Adrenal gland (tissue), 12 donors: ENCODE data around the gene PEAR1. TPM values are rescaled to one million over a fixed set of nuclear protein-coding genes. Genes with fewer than 3 reads are reported as not detected.
A peak's percentile ranks its signal among the peaks of the same experiment; 100 is the strongest.

Experiments
- DNase-seq, 7 donors: peaks; one replicate each; pipeline ENCODE4 v3.0.0-alpha.2; 2019 to 2020
- H3K27ac ChIP-seq, 5 donors: fragments of 200-600 bp; sonication (generic) in 4 of 5; 1 replicate in 3 of 5; 2 replicates in 2 of 5; pipeline versions ENCODE4 v1.5.1 to v1.8.0; 2016 to 2020; ENCODE audit warnings: mild to moderate bottlenecking in 1 of 5
- H3K27me3 ChIP-seq: fragments of 200-600 bp; 2 replicates; pipeline ENCODE4 v1.8.0; 2021
- H3K36me3 ChIP-seq, 2 donors: fragments of 200-600 bp; replicated peaks in 1 of 2; 1 replicate in 1 of 2; 2 replicates in 1 of 2; pipeline versions ENCODE4 v1.5.1 to v1.8.0; 2018 to 2022
- H3K4me1 ChIP-seq, 2 donors: fragments of 200-600 bp; replicated peaks in 1 of 2; 1 replicate in 1 of 2; 2 replicates in 1 of 2; pipeline versions ENCODE4 v1.5.1 to v1.8.0; 2018 to 2021
- H3K4me3 ChIP-seq, 4 donors: fragments of 200-600 bp; sonication (generic) in 3 of 4; one replicate each; pipeline ENCODE4 v1.5.1; 2016 to 2018
- H3K9me3 ChIP-seq, 3 donors: fragments of 200-600 bp; sonication (generic) in 1 of 3; replicated peaks in 1 of 3; 1 replicate in 2 of 3; 2 replicates in 1 of 3; pipeline versions ENCODE4 v1.5.1 to v1.8.0; 2016 to 2021
- CTCF ChIP-seq, 6 experiments: fragments of 450-650 bp in 4 of 6; fragments of 200-600 bp in 2 of 6; sonication (generic) in 1 of 6; IDR thresholded peaks; 1 replicate in 5 of 6; 2 replicates in 1 of 6; pipeline versions ENCODE4 v1.5.1 to v1.8.0; 2016 to 2021; ENCODE audit warnings: antibody characterized with exemption in 6 of 6, mild to moderate bottlenecking in 2 of 6, moderate library complexity in 1 of 6
- POLR2A ChIP-seq, 2 donors: fragments of 450-650 bp; IDR thresholded peaks; one replicate each; pipeline ENCODE4 v1.6.1; 2017; ENCODE audit warnings: antibody characterized with exemption in 2 of 2, mild to moderate bottlenecking in 2 of 2, moderate library complexity in 1 of 2
- WGBS, 4 donors: extraction: QIAGEN DNeasy Blood & Tissue Kit in 2 of 4; methylation state at CpG; one replicate each; pipeline versions ENCODE4 v1.1.5 to v1.1.7; 2013 to 2017; 5-methylcytosine and 5-hydroxymethylcytosine counted together
- intact Hi-C, 2 donors: fragments of 100-400 bp; cut with DNase I; formaldehyde crosslinking; loops; one replicate each; pipeline versions ENCODE4 v1.14.1 to v1.15.0; 2022 to 2023
- polyA plus RNA-seq, 3 donors: library from polyadenylated mRNA; stranded (reverse); fragments of 200-250 nt in 2 of 3; fragments of 350-450 nt in 1 of 3; fragmentation: Illumina TruSeq in 1 of 3; extraction: RNeasy Lipid Tissue Mini Kit (QIAGEN cat#74804) in 1 of 3; gene quantifications; one replicate each; pipeline ENCODE4 v1.2.3, GENCODE V29; 2013 to 2014
- total RNA-seq, 9 donors: library from RNA; depleted of rRNA in 4 of 9; stranded (reverse); fragments of >200 nt in 4 of 9; fragments of 120-200 nt in 1 of 9; fragmentation: NEBNext Ultra II Directional in 1 of 9; extraction: Animal tissue kit (Norgen Biotek cat#: 25700) in 1 of 9; gene quantifications; one replicate each; pipeline versions ENCODE4 v1.1.0 to v1.2.4, GENCODE V29; 2013 to 2023
- donor health status: healthy with polysubstance abuse.
- donor health status: Bipolar disorder and iron deficiency.
- donor health status: DM: yes; HTN: yes; CAD: no.
- donor health status: DM: no; HTN: no; CAD: no.
- donor health status: DM: no; HTN: no; CAD: no.
- donor health status: DM: yes; HTN: yes; CAD: no.

Gene PEAR1
- total and polyA plus RNA-seq, 12 donors: 4.2 to 31.1 (median 10.4) TPM

DNA sequence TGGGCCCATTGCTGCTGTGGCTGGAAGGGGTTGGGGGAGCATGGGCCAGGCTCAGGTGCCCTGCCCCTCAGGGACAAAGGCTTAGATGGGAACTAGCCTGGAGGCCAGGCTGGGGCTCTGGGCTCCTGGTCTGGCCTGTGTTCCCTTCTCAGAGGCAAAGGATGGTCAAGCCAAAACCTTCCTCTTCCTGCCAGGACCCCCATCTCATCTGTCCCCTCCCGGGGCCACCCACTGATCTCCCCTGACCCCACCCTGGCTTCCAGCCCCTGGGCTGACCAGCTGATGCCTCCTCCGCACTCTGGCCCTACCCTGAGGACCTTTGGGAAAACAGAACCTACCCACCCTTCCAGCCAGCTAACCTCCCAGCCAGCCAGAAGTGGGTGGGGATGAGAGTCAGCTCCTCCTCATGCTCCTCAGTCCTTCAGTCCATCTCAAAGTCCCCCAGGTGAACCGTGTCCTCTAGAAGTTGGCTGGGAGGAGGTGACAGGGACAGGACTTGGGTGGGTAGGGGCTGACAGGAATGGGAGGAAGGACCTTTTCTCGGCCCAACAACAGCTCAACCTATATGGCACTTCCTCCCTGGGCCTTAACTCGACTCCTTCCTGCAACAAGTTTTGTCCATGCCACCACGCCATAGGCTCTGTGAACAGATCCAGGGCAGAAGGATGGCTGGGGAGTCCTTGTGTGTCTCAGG is 7.5 kb downstream of the PEAR1 start:
- Histone ChIP-seq H3K27ac (peak overlapping the region in 1 of 5 donors; percentile 90), H3K27me3 (no peaks in the 10 kb centered on the region), H3K4me3 (no peak overlapping the region), H3K9me3 (no peaks in the 10 kb centered on the region), H3K4me1 (peaks cover 0 to 21% of the 10 kb centered on the region in 2 donors), H3K36me3 (no peaks in the 10 kb centered on the region)
- no peak for DNase-seq
- TF ChIP-seq CTCF (IDR thresholded peaks at IDR 0.05) (no peak), POLR2A (IDR thresholded peaks at IDR 0.05) (no peak)
- 45 to 65% (median 56%) methylated on average over 6 of the region's 6 CpGs for WGBS, 4 donors
- intact Hi-C loops: no loop called here

DNA sequence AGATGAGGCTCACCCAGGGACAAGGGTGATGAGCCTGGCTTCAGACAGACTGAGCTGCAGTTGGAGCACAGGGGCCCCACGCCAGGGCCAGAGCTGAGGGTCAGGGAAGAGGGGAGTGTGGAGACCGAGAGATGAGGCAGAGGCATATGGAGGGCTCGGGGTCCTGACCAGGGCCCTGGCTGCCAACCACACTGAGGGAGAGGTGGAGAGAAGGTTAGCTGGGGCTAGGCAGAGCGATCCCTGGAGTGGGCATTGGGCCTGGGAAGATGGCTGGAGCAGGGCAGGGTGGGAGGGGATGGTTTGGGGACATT is 8.0 kb downstream of the PEAR1 start:
- intact Hi-C loops: no loop called here
- no peaks in the 10 kb centered on the region for H3K36me3 ChIP-seq
- no peaks in the 10 kb centered on the region for H3K27me3 ChIP-seq
- no peak overlapping the region for H3K4me3 ChIP-seq
- peaks cover 0 to 16% of the 10 kb centered on the region in 2 donors for H3K4me1 ChIP-seq
- WGBS, 4 donors: 82 to 88% (median 85%) methylated on average over 4 of the region's 4 CpGs
- TF ChIP-seq POLR2A (IDR thresholded peaks at IDR 0.05) (no peak), CTCF (IDR thresholded peaks at IDR 0.05) (no peak)
- no peaks in the 10 kb centered on the region for H3K9me3 ChIP-seq
- no peak for DNase-seq
- peak overlapping the region in 1 of 5 donors; percentile 90 for H3K27ac ChIP-seq

DNA sequence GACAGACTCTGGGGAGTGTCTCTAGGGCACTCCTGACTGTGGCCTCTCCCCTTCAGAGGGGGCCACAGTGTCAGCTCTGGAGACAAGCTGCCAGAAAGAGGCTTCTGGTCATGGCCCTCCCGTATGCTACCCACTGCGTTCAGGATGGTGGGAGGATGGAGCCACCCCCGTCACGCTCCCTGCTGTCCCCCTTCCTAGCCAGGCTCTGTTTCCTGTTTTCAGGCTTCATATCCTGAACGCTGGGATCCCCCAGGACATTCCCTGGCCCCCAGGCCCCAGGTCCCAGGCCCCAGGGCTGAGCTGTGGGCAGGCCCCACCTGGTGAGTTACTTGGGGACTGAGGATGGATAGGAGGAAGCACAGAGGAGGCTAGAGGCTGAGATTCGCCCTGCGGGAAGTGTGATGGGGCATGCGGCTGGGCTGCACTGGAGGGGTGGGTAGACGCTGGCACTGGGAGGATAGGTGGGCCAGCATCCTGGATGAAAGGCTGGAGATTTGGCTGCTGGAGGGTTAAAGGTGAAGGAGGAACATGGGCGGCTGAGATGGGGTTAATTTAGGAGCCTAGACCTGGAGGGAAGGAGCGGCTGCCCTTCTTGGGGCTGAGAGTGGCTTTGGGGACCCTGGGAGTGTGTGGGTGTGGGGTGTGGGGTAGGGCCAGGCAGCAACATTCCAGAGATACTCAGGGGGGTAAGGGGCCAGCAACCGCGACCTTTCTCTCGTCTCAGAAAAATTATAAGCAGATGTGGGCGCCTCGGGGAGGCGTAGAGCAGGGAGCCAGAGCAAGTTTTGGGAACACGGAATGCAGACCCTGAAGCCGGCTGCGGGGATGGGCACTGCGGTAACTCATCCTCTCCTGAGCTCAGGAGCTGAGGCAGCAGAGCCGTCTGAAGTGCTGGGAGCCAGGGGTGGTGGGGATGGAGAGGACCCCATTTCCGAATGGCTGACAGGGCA is 8.7 kb downstream of the PEAR1 start:
- intact Hi-C loops: no loop called here
- no peaks in the 10 kb centered on the region for H3K9me3 ChIP-seq
- no peaks in the 10 kb centered on the region for H3K27me3 ChIP-seq
- WGBS, 4 donors: 55 to 66% (median 60%) methylated on average over 22 of the region's 23 CpGs
- no peak for TF ChIP-seq POLR2A (IDR thresholded peaks at IDR 0.05)
- no peak for TF ChIP-seq CTCF (IDR thresholded peaks at IDR 0.05)
- H3K27ac ChIP-seq: peak overlapping the region in 2 of 5 donors; percentile 26 to 90
- H3K4me1 ChIP-seq: peaks cover 0 to 15% of the 10 kb centered on the region in 2 donors
- no peak for DNase-seq
- no peak overlapping the region for H3K4me3 ChIP-seq
- H3K36me3 ChIP-seq: no peaks in the 10 kb centered on the region

GRCh38 chr1:156903328-156904091 is 10.0 kb downstream of the PEAR1 start:
- Histone ChIP-seq H3K9me3 (no peaks in the 10 kb centered on the region), H3K4me3 (no peak overlapping the region), H3K27me3 (no peaks in the 10 kb centered on the region), H3K27ac (peak overlapping the region in 2 of 5 donors; percentile 26 to 90), H3K36me3 (no peaks in the 10 kb centered on the region), H3K4me1 (peaks cover 0 to 12% of the 10 kb centered on the region in 2 donors)
- TF ChIP-seq CTCF (IDR thresholded peaks at IDR 0.05) (no peak), POLR2A (IDR thresholded peaks at IDR 0.05) (no peak)
- intact Hi-C loops: no loop called here
- 74 to 80% (median 77%) methylated on average over 15 of the region's 15 CpGs for WGBS, 4 donors
- no peak for DNase-seq
